Measurements from ENCODE around the gene LMNB1.
A peak's percentile ranks its signal among the peaks of the same experiment; 100 is the strongest.

LMNB1 gene

GRCh38 chr5:126866851-126867636 lies 90.1 kb downstream of the LMNB1 start:
- FAIRE-seq, result no peak
- DNase-seq (ENCODE audit: insufficient read length, low spot score), result no peak
- TF ChIP-seq POLR2A (IDR thresholded peaks at IDR 0.05; ENCODE audit: low read depth, low read length), result no peak

GRCh38 chr5:126868338-126869004 lies 91.5 kb downstream of the LMNB1 start:
- no peak for TF ChIP-seq POLR2A (IDR thresholded peaks at IDR 0.05; ENCODE audit: low read depth, low read length)
- FAIRE-seq, result no peak
- no peak for DNase-seq (ENCODE audit: insufficient read length, low spot score)

- TF ChIP-seq POLR2A (IDR thresholded peaks at IDR 0.05; ENCODE audit: low read depth, low read length), result no peak
- FAIRE-seq (no peak), DNase-seq (ENCODE audit: insufficient read length, low spot score) (no peak)
Observed at GRCh38 chr5:126869005-126869451, 92.1 kb downstream of the LMNB1 start.

GRCh38 chr5:126871441-126871840 lies 94.5 kb downstream of the LMNB1 start:
- no peak for FAIRE-seq
- DNase-seq (ENCODE audit: insufficient read length, low spot score), result no peak

GRCh38 chr5:126872561-126873354 lies 95.8 kb downstream of the LMNB1 start:
- no peak for TF ChIP-seq POLR2A (IDR thresholded peaks at IDR 0.05; ENCODE audit: low read depth, low read length)
- no peak for DNase-seq (ENCODE audit: insufficient read length, low spot score)
- no peak for FAIRE-seq

More at GRCh38 chr5:126871441-126871840, 94.5 kb downstream of the LMNB1 start:
- TF ChIP-seq POLR2A (IDR thresholded peaks at IDR 0.05; ENCODE audit: low read depth, low read length), result no peak

- no peak for FAIRE-seq
Observed at GRCh38 chr5:126875303-126875785, 98.4 kb downstream of the LMNB1 start.

GRCh38 chr5:126877602-126878001 lies 100.7 kb downstream of the LMNB1 start:
- DNase-seq (ENCODE audit: insufficient read length, low spot score), result no peak

More at GRCh38 chr5:126875303-126875785, 98.4 kb downstream of the LMNB1 start:
- no peak for TF ChIP-seq POLR2A (IDR thresholded peaks at IDR 0.05; ENCODE audit: low read depth, low read length)
- no peak for DNase-seq (ENCODE audit: insufficient read length, low spot score)

GRCh38 chr5:126878085-126878484 lies 101.1 kb downstream of the LMNB1 start:
- FAIRE-seq, result no peak
- no peak for DNase-seq (ENCODE audit: insufficient read length, low spot score)
- TF ChIP-seq POLR2A (IDR thresholded peaks at IDR 0.05; ENCODE audit: low read depth, low read length), result no peak

More at GRCh38 chr5:126877602-126878001, 100.7 kb downstream of the LMNB1 start:
- FAIRE-seq, result no peak
- TF ChIP-seq POLR2A (IDR thresholded peaks at IDR 0.05; ENCODE audit: low read depth, low read length), result no peak

GRCh38 chr5:126878634-126879033 lies 101.7 kb downstream of the LMNB1 start:
- DNase-seq (ENCODE audit: insufficient read length, low spot score) (no peak), FAIRE-seq (no peak)
- TF ChIP-seq POLR2A (IDR thresholded peaks at IDR 0.05; ENCODE audit: low read depth, low read length), result no peak

GRCh38 chr5:126881821-126882600 lies 105.1 kb downstream of the LMNB1 start:
- TF ChIP-seq POLR2A (IDR thresholded peaks at IDR 0.05; ENCODE audit: low read depth, low read length), result no peak
- DNase-seq (ENCODE audit: insufficient read length, low spot score) (no peak), FAIRE-seq (no peak)

- no peak for TF ChIP-seq POLR2A (IDR thresholded peaks at IDR 0.05; ENCODE audit: low read depth, low read length)
- no peak for FAIRE-seq
- DNase-seq (ENCODE audit: insufficient read length, low spot score), result no peak
Observed at GRCh38 chr5:126883564-126884245, 106.8 kb downstream of the LMNB1 start.

GRCh38 chr5:126884269-126884819 lies 107.4 kb downstream of the LMNB1 start:
- no peak for TF ChIP-seq POLR2A (IDR thresholded peaks at IDR 0.05; ENCODE audit: low read depth, low read length)
- DNase-seq (ENCODE audit: insufficient read length, low spot score) (peak; percentile 34), FAIRE-seq (peak; percentile 91)

Measured in H54 (cell line).